GM21619 (cell line): ENCODE data around the gene KAT5.
"Not testable (repeated sequence)": the region's sequence is repeated elsewhere in the genome, so short reads cannot be mapped to it uniquely, and the experiment has no call there.

Experiments used
- ATAC-seq: cut with Tn5 transposase; IDR thresholded peaks from one replicate; pipeline ENCODE4 v1.9.1; 2021; ENCODE audit not compliant: unreplicated experiment

KAT5 gene

DNA sequence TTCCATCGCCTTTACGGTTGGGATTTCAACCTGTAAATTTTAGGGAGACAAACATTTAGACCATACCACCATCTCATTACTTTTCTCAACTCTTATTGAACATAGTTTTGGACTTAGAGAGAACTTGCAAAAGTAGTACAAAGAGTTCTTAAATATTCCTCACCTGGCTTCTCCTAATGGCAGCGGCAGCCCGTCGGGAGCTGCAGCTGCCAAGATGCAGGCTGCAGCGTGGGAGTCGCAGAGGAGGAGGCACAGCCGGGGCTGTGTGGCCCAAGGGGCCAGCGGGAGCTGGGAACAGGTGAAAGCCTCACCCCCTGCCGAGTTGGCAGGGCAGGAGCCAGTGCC, 31.6 kb downstream of the KAT5 start:
- no peak for ATAC-seq

DNA sequence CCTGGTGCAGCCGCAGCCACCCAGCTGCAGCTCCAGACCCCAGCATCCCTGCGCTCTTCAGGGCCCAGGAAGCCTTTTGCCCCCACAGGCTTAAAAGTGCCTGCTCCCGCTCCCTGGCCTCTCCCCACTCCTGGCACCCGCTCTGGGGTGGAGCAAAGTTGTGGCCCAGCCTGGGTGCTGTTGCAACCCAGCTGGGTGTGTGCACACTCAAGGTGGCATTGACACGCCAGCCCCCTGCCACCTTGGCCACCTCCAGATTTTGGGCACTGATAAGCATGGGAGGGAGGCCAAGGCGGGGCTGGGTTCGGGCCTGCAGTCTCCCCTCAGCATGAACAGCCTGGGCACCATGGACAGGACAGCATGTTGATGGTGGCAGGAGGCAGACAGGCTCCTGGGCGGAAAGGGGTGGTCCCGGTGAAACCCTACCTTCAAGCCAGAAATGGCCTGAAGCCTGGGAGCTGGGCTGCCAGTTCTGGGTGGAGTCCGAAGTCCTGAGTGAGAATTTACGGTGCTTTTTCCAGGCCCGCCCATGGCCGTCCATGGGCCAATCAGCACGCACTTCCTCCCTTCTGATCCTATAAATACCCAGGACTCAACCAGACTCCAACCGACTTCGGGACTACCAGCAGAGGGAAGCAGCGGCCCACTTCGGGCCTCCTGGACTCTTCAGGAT, 32.1 kb downstream of the KAT5 start:
- no peak for ATAC-seq

- no peak for ATAC-seq
Measured at GRCh38 chr11:65744699-65745042, 32.6 kb downstream of the KAT5 start.

- ATAC-seq: no peak
Measured at GRCh38 chr11:65745049-65745448, 33.0 kb downstream of the KAT5 start.

- not testable (repeated sequence) for ATAC-seq
Measured at GRCh38 chr11:65762169-65762568, 50.1 kb downstream of the KAT5 start.

- not testable (repeated sequence) for ATAC-seq
Measured at GRCh38 chr11:65762816-65763215, 50.8 kb downstream of the KAT5 start.

DNA sequence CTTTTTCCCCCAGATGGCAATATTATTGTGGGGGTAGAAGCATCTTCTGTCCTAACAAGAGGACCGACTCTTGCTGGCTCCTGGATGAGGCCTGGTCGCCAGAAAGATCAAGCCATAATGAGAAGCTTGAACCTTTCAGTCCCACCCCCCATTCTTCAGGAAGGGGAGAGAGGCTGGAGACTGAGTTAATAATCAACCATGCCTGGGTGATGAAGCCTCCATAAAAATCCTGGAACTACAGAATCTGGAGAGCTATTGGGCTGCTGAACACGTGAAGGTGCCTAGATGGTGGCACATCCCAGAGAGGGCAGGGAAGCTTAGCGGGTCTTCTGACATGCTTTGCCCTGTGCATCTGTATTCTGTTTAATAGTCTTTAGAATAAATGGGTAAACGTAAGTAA, 52.4 kb downstream of the KAT5 start:
- no peak for ATAC-seq

GRCh38 chr11:65766535-65766934, 54.5 kb downstream of the KAT5 start:
- no peak for ATAC-seq

GRCh38 chr11:65767406-65767805, 55.4 kb downstream of the KAT5 start:
- no peak for ATAC-seq

DNA sequence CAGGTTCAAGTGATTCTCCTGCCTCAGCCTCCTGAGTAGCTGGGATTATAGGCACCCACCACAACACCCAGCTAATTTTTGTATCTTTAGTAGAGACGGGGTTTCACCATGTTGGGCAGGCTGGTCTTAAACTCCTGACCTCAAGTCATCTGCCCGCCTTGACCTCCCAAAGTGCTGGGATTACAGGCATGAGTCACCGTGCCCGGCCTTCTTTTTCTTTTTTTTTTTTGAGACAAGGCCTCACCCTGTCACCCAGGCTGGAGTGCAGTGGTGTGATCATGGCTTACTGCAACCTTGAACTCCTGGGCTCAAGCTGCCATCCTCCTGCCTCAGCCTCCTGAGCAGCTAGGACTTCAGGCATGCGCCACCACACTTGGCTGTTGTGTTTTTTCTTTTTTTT, 55.8 kb downstream of the KAT5 start:
- ATAC-seq: not testable (repeated sequence)
